HK-2 (cell line): ENCODE results near the gene TMEM270.
"Not testable (repeated sequence)": the region's sequence is repeated elsewhere in the genome, so short reads cannot be mapped to it uniquely, and the experiment has no call there.

Source experiments
- DNase-seq: peaks from one replicate; pipeline ENCODE4 v3.0.0-alpha.2; 2018; ENCODE audit not compliant: unreplicated experiment

The TMEM270 gene

GRCh38 chr7:73858807-73859206 lies 2.2 kb upstream of the TMEM270 start:
- DNase-seq = no peak

GRCh38 chr7:73861305-73861704 lies 346 bp downstream of the TMEM270 start:
- no peak for DNase-seq

DNA sequence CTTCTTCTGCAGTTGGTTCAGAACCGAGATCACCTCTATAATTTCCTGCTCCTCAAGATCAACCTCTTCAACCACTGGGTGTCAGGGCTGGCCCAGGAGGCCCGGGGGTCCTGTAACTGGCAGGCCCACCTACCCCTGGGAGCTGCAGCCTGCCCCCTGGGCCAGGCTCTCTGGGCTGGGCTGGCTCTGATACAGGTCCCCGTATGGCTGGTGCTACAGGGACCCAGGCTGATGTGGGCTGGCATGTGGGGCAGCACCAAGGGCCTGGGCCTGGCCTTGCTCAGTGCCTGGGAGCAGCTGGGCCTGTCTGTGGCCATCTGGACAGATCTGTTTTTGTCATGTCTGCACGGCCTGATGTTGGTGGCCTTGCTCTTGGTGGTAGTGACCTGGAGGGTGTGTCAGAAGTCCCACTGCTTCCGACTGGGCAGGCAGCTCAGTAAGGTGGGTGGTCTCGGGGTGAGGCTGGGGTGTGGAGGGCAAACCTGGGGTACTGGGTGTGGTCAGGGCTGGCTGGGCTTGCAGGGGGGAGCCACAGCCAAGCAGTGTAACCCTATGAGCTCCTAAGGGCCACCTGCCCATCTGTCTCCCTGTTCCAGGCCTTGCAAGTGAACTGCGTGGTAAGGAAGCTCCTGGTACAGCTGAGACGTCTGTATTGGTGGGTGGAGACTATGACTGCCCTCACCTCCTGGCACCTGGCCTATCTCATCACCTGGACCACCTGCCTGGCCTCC lies 4.2 kb downstream of the TMEM270 start:
- no peak for DNase-seq

- DNase-seq = no peak
These were observed 4.9 kb downstream of the TMEM270 start for GRCh38 chr7:73865738-73866445.

- DNase-seq = no peak
These were observed 5.4 kb downstream of the TMEM270 start for GRCh38 chr7:73866446-73866767.

DNA sequence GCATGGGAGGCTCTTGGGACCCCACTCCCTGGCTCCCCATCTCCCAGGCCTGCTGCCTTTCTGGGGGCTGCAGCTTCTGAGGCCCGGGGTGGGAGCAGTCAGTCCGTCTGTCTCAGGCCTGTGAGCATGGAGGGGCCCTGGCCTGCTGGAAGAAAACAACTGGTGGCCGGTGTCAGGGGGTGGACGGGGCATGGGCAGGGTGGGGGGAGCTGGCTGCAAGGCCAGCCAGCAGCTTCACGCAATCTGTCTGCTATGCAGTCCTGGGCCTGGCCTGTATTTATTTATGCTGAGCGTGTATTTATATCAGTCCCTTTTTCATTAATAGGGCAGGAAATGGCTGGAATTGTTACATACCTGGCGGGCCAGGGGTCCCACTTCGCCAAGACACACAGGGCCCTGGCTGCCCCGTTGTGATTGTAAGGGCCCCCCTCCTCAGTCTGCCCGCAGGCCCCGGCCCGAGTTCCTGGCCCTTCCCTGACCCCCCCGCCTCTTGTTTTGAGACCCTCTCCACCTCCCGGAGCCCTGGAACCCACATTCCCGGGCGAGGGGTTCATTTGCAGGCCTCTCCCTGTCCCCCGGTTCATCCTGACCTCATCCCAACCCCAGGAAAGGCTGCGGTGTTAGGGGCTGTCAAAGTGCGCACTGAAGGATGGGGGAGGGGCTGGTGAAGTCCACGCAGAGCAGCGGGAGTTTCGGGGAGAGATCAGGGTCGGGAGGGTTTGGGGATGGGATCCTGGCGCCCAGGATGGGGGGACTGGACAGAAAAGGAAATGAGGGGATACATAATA lies 8.2 kb downstream of the TMEM270 start:
- no peak for DNase-seq

DNA sequence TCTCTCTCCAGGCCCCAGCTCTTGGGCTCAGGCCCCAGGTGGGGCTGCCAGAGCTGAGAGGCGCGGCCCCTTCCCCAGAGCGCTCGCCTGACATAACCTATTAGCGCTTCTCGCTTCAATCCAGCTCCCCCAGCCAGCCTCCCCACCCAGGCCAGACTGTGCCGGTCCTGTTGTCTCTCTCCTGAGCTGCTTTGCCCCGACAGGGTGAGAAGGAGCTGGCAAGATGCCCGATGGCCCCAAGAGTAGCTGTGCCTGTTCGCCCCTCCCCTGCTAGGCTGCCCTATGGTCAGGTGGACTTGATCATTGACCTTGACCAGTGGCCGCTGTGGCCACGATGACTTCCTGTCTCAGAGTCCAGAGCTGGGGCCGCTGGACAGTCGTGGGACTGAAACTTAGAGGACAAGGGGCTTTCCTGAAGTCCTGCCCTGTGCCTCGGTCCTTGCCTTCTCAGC lies 9.1 kb downstream of the TMEM270 start:
- no peak for DNase-seq

DNA sequence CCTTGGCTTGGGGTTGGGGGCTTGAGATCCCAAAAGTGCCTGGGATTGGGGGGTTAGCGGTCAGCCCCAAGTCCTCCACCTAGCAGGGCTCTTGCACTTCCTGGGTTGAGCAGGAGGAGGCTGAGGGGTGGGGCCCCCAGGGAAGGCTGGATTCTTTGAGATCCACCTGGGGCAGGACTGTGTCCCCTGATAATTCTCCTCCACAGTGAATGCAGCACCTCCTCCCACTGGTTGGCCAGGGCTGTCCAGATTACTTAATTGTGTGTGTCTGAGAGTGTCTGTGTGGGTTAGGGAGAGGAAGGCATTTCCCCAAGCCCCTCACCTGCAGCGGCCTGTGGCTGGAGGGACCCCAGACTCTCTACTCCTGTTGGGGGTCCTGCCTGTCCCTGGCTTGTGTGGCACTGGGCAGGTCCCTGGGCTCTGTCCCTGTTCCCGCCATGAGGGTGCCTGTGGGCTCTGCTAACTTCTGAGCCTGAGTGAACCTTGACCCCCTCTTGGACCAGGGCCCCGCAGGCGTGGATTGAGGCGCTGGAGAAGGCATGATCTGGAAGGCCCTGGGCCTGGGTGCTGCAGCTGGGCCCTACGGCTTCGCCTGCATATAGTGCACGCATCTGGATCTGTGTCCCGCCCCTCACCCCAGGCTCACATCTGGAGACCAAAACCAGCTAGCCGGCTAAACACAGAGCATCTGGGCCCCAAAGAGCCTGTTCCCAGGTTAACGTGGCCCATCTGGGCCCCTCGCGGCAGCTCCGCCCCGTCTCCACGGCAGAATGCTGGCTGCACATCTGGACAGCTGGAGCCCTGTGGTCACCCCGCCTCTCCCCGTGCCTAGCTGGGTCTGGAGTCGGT lies 10.4 kb downstream of the TMEM270 start:
- DNase-seq = no peak

DNA sequence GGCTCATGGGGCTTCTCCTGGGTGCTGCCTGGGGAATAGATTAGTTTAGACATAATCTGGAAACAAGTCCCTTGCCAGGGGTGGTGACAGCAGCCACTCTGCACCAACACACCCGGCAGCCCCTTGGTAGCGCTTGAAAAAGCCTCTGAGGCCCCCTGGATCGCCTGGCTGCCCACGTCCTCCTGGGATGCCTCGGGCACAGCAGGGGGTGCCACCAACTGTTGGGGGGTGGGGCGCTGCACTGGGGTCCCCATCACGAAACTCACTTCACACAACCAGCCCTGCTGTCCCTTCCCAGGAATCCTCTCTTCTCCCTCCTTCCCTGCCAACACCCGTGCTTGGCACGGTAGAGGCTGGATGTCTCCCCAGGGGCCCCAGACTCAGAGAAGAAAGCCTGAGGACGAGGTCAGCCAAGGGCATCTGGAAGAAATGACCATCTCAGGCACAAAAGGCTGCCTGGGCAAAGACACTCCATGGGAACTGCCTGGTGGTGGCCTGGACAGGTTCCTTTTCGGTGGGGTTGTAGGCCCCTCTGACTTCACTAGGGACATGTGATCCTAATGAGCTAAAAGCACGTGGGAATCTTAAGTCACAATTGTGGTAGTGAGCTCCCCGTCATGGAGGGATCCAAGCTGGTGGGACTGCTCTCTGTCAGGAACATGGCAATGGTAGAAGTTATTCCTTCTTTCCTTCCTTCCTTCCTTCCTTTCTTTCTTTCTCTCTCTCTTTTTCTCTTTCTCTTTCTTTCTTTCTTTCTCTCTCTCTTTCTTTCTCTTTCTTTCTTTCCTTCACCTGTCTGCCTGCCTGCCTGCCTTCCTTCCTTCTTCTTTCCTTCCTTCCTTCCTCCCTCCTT lies 11.3 kb downstream of the TMEM270 start:
- no peak for DNase-seq

DNA sequence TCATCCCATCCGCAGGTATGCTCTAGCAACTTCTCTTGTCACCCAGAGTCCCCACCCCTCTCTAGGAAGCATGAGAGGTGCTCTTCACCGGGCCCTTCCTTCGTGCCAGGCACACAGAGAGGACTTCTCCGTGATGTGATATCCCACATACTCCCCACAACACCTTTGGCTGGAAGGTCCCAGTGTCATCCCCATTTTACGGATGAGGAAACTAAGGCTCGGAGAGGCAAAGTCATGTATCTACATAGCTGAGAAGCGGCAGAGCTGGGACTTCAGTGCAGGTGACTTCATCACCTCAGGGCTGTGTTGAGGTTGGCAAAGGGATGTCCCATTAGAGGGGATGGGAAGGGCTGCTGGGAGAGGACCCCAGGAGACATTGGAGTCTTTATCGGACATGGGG lies 15.4 kb downstream of the TMEM270 start:
- DNase-seq = no peak

DNA sequence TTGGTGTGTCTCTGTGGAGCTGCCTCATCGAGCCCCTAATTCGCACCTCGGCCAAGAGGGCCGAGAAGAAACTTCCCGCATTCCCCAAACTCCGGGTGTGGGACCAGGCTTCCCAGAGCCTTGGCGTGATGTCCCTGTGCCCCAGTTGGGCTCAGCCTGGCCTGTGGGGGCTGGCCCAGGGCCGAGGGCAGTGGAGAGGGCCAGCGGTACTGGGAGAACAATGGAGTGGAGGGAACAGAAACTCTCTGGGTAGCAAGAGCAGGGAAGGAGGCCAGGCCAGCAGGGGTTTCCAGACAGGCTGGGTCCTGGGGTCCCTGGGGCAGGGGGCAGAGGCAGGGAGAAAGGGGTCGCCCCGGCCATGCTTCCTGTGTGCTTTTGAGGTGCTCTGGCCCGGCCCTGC lies 16.0 kb downstream of the TMEM270 start:
- no peak for DNase-seq

GRCh38 chr7:73879977-73880681 lies 19.2 kb downstream of the TMEM270 start:
- no peak for DNase-seq

DNA sequence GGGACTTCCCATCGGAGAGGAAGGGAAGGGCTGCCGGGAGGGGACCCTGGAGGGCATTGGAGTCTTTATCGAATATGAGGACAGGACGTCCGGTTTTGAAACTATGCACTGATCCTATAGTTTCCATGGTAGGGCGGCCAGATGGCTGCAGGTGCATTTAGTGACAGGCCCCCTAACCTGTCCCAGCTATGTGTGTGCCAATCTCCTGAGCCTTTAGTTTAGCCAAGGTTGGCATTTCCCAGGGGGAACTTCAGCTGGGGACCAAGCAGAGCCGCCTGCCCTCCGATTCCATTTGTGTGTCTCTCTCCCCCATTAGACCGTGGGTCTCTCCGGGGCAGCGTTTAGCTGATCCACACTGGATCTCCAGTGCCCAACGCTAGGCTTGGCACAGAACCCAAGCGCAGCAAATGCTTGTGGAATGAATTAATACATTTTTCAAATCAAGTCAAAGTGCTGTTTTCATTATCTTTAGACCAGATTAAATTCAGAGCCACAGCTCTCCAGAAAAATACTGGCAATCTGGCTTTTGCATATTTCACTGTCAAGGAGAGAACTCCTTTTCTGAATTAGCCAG lies 19.9 kb downstream of the TMEM270 start:
- DNase-seq = no peak

- DNase-seq = no peak
These were observed 20.5 kb downstream of the TMEM270 start for GRCh38 chr7:73881352-73882046.

GRCh38 chr7:73882047-73882402 lies 21.1 kb downstream of the TMEM270 start:
- no peak for DNase-seq

DNA sequence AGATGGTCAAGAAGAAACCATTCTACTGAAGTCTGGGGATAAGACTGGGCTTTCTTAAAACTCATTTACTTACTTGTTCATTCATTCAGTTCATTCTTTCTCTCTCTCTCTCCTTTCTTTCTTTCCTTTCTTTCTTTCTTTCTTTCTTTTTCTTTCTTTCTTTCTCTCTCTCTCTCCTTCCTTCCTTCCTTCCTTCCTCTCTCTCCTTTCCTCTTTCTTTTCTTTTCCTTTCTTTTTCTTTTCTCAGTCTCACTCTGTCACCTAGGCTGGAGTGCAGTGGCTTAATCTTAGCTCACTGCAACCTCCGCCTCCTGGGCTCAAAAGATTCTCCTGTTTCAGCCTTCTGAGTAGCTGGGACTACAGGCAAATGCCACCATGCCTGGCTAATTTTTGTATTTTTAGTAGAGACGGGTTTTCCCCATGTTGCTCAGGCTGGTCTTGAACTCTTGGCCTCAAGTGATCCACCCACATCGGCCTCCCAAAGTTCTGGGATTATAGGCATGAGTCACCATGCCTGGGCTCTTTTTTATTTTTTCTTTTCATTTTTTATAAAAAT lies 24.0 kb downstream of the TMEM270 start:
- DNase-seq = not testable (repeated sequence)

DNA sequence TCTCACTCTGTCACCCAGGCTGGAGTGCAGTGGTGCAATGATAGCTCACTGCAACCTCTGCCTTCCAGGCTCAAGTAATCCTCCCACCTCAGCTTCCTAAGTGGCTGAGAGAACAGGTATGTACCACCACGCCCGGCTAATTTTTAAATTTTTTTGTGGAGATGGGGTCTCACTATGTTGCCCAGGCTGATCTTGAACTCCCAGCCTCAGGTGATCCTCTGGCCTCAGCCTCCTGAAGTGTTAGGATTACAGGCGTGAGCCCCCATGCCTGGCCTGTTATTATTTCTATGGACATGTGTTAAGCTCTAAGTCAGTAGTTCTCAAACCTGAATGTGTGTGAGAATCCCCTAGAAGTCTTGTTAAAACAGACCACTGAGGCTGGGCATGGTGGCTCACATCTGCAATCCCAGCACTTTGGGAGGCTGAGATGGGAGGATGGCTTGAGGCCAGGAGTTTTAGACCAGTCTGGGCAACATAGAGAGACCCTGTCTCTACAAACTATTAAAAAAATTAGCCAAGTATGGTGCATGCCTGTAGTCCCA lies 24.5 kb downstream of the TMEM270 start:
- DNase-seq = no peak

DNA sequence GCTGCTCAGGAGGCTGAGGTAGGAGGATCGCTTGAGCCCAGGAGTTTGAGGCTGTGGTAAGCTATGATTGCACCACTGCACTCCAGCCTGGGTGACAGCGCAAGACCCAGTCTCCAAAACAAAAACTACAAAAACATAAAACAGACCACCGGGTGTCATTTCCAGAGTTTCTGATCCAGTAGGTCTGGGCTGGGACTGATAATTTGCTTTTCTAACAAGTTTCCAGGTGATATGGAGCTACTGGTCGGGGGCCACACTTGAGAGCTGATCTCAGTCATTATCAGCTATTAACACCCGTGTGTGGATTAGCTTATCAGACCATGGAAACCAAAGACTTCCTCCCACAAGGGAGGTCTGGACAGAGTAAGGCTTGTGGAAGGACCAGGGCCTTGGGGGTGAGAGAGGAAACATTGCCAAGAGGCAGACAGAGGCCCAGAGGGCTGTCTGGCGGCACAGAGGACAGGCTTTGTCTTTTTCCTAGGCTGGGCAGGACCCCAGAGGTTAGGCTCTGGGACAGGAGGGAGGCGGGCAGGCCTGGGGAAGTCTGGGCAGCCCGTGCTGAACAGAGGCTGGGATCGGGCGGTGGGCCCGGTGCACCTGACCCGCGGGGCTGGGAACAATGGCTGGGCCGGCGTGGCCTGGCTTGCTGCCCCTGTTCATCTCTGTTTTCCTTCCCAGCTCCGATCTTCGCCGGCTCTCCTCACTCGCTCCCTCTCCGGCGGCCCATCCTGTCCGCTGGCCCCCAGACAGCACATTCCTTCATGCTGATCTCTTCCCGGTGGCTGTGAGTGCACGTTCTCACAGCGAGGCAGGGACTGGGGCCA lies 25.2 kb downstream of the TMEM270 start:
- no peak for DNase-seq
